MCF 10A (cell line): Measurements from ENCODE around the gene SLC35E1. TPM values are rescaled to one million over a fixed set of nuclear protein-coding genes. Genes with fewer than 3 reads are reported as not detected.

Source experiments
- BruUV-seq: library from RNA; stranded (reverse); fragments of 400-500 nt; replicated peaks from 2 replicates; lab custom pipeline; 2021; lab: Mats Ljungman, UMichigan
- CTCF ChIA-PET: fragments of 300-600 bp; sonication (Branson Sonifier 250); formaldehyde crosslinking; extraction: SDS; loops from one replicate; lab custom pipeline; 2021; ENCODE audit warnings: antibody characterized with exemption, inconsistent platforms; lab: Yijun Ruan, JAX
- POLR2A ChIA-PET: fragments of 300-600, 350-650 bp; sonication (Branson Sonifier 250); formaldehyde crosslinking; extraction: SDS; loops from one replicate; lab custom pipeline; 2020; ENCODE audit warnings: antibody characterized with exemption, inconsistent platforms; lab: Yijun Ruan, JAX
- DNase-seq: peaks from one replicate; pipeline ENCODE4 v3.0.0-alpha.2; 2018; ENCODE audit not compliant: unreplicated experiment
- H3K27ac Mint-ChIP-seq: one replicate; pipeline ENCODE4 v1.8.0; 2022; ENCODE audit warnings: mild to moderate bottlenecking, low read depth, mixed read lengths; ENCODE audit not compliant: unreplicated experiment
- H3K27me3 Mint-ChIP-seq: one replicate; pipeline ENCODE4 v1.8.0; 2022; ENCODE audit warnings: mixed read lengths; ENCODE audit not compliant: insufficient read depth, unreplicated experiment
- H3K36me3 Mint-ChIP-seq: one replicate; pipeline ENCODE4 v1.8.0; 2022; ENCODE audit warnings: mild to moderate bottlenecking, moderate library complexity, mixed read lengths; ENCODE audit not compliant: insufficient read depth, unreplicated experiment
- H3K4me1 Mint-ChIP-seq: one replicate; pipeline ENCODE4 v1.8.0; 2022; ENCODE audit warnings: mixed read lengths; ENCODE audit not compliant: insufficient read depth, unreplicated experiment
- H3K4me3 Mint-ChIP-seq: one replicate; pipeline ENCODE4 v1.8.0; 2022; ENCODE audit warnings: mild to moderate bottlenecking, moderate library complexity, mixed read lengths; ENCODE audit not compliant: unreplicated experiment
- H3K9me3 Mint-ChIP-seq: one replicate; pipeline ENCODE4 v1.8.0; 2022; ENCODE audit warnings: mixed read lengths; ENCODE audit not compliant: unreplicated experiment
- intact Hi-C: fragments of 100-400 bp; cut with micrococcal nuclease; formaldehyde crosslinking; loops from 2 replicates; pipeline ENCODE4 v1.14.1; 2022
- total RNA-seq: library from RNA; stranded (reverse); gene quantifications from 2 replicates; pipeline ENCODE4 v1.2.3, GENCODE V29; 2022
- TF ChIP-seq, protein P1 (sequence below): fragments of 200-600 bp; IDR thresholded peaks from one replicate; pipeline ENCODE4 v1.8.0; 2022; ENCODE audit warnings: antibody characterized with exemption, mild to moderate bottlenecking; ENCODE audit not compliant: unreplicated experiment

SLC35E1 gene
- total RNA-seq, 1 experiment from 2014 or later = 62.6 TPM

DNA sequence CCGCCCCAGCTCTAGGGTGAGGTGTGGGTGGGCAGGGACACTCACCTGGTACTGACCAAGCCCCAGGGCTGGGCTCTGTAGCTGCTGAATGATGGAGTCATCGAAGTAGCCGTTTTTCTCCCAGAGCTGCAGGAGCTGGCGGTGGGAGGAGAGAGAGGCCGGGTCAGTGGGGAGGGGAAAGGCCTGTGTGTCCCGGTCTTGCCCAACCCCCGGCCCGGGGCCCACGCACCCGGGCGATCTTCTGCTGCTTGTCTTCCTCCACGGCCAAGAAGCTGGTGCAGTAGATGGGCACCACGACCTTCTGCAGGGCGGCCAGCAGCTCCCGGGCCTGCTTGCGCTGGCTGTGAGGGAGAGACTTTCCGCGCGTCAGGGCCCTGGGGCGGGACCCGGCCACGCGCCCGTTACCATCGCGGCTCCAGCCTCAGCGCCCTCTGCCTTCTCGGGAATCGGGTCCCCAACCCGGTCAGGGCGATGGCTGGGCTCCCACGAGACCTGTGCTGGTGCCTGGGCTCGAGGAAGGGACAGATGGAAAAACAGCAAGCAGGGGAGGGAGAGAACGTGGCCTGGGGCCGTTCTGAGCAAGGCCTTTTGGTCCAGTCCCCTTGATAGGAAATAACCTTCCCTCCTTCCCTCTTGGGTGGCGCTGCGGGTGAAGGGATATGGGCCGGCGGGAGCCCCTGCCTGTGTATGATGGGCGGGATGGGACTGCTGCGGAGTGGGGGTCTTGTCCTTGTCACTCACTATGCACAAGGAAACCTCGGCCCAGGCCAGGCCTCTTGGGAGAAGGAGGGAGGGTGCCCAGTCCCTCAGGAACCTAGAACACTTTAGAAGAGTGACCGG lies 41.5 kb downstream of the SLC35E1 start:
- no peaks in the 10 kb centered on the region for H3K9me3 Mint-ChIP-seq
- ChIA-PET CTCF (no interaction called here), POLR2A (no interaction called here)
- no peaks in the 10 kb centered on the region for H3K4me1 Mint-ChIP-seq
- peaks cover 82% of the 10 kb centered on the region for H3K36me3 Mint-ChIP-seq
- no peak overlapping the region for H3K4me3 Mint-ChIP-seq
- H3K27me3 Mint-ChIP-seq = no peaks in the 10 kb centered on the region
- BruUV-seq = no TSS peak
- TF ChIP-seq, protein P1, sequence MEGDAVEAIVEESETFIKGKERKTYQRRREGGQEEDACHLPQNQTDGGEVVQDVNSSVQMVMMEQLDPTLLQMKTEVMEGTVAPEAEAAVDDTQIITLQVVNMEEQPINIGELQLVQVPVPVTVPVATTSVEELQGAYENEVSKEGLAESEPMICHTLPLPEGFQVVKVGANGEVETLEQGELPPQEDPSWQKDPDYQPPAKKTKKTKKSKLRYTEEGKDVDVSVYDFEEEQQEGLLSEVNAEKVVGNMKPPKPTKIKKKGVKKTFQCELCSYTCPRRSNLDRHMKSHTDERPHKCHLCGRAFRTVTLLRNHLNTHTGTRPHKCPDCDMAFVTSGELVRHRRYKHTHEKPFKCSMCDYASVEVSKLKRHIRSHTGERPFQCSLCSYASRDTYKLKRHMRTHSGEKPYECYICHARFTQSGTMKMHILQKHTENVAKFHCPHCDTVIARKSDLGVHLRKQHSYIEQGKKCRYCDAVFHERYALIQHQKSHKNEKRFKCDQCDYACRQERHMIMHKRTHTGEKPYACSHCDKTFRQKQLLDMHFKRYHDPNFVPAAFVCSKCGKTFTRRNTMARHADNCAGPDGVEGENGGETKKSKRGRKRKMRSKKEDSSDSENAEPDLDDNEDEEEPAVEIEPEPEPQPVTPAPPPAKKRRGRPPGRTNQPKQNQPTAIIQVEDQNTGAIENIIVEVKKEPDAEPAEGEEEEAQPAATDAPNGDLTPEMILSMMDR = no peak
- DNase-seq = no peak
- no peak overlapping the region for H3K27ac Mint-ChIP-seq
- intact Hi-C loops = no loop called here

DNA sequence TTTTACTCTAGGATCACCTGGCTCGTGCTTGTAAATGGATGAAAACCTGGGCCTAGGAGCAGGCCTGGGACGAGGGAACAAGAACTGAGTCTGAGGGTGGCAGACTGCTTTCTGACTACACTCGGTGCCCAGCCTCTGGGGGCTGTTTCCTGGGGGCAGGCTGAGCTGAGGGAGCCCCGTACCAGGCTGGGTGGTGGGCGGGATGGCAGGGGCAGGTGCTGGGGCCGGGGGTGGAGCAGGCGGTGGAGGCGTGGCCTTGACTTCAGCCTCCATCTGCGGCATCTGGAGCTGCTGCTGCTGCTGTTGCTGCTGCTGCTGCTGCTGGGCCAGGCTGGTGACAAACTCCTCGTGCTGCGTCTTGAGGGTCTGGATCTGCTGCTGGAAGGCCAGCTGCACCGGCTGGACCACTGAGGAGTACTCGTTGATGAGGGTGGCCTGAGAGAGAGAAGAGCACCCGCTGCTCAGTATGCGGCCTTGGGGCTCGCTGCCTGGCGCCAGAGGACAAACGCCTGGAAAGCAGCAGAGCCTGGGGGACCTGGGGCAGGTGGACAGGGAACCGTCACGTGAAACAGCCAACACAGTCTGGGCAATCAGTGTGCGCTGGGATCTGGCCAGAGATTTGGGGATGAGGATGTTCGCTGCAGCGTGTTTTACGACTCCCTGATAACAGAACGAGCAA lies 42.6 kb downstream of the SLC35E1 start:
- DNase-seq = no peak
- Mint-ChIP-seq H3K4me3 (no peak overlapping the region), H3K27ac (no peak overlapping the region), H3K36me3 (peaks cover 77% of the 10 kb centered on the region), H3K9me3 (no peaks in the 10 kb centered on the region), H3K4me1 (no peaks in the 10 kb centered on the region), H3K27me3 (no peaks in the 10 kb centered on the region)
- ChIA-PET CTCF (no interaction called here), POLR2A (interaction anchor here (1.2 kb wide), 1 partner anchor 12 kb away, joined by 4 read pairs; the partner anchor contains the start of gene CHERP)
- TF ChIP-seq, protein P1 = no peak
- no TSS peak for BruUV-seq
- intact Hi-C loops = no loop called here

DNA sequence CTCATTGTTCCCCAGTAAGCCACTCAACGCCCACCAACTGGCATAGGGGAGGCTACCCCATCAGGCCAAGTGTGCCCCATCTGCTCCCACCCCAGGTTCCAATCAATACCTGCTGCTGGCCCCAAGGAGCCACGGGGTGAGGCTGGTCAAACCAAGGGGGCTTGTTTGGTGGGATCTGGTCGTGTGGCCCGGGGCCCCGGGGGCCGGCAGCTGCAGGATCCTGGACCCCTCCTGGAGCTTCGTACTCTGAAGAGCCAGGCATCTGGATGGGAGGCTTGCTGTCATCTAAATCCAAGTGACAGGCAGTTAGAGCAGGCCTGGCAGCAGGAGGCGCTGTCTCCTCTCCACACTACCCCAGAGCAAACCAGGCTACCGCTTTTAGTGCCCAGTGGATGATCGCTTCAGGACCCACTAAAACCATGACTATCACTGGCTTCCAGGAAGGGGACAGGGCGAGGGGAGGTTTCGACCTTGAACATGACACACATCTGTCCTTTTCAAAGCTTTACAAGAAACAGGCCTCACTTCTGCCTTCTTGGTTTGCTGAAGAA lies 44.2 kb downstream of the SLC35E1 start:
- no TSS peak for BruUV-seq

More for the DNA sequence above, 44.2 kb downstream of the SLC35E1 start:
- intact Hi-C loops = no loop called here
- no peaks in the 10 kb centered on the region for H3K27me3 Mint-ChIP-seq
- no peak overlapping the region for H3K4me3 Mint-ChIP-seq
- peaks cover 73% of the 10 kb centered on the region for H3K36me3 Mint-ChIP-seq
- H3K4me1 Mint-ChIP-seq = no peaks in the 10 kb centered on the region
- TF ChIP-seq, protein P1 = peak; percentile 12
- no peaks in the 10 kb centered on the region for H3K9me3 Mint-ChIP-seq
- ChIA-PET CTCF (interaction anchor here (0.6 to 1.2 kb wide), 4 partner anchors 18 to 266 kb away, joined by 3 to 7 read pairs (median 3); no protein-coding TSS in a partner anchor), POLR2A (interaction anchor here (1.2 kb wide), 1 partner anchor 14 kb away, joined by 4 read pairs; the partner anchor contains the start of gene CHERP)
- peak overlapping the region; percentile 12 for H3K27ac Mint-ChIP-seq
- DNase-seq = no peak
